Measurements from ENCODE around the gene ABLIM2.

ABLIM2 gene

GRCh38 chr4:8001564-8002355, 156.9 kb downstream of the ABLIM2 start:
- no peak for TF ChIP-seq CTCF (conservative IDR thresholded peaks at IDR 0.05; ENCODE audit: control insufficient read depth, insufficient read depth, low read depth, low read length)
- H3K4me3 ChIP-seq (ENCODE audit: control insufficient read depth, low read depth, low read length), result no peak overlapping the region

DNA sequence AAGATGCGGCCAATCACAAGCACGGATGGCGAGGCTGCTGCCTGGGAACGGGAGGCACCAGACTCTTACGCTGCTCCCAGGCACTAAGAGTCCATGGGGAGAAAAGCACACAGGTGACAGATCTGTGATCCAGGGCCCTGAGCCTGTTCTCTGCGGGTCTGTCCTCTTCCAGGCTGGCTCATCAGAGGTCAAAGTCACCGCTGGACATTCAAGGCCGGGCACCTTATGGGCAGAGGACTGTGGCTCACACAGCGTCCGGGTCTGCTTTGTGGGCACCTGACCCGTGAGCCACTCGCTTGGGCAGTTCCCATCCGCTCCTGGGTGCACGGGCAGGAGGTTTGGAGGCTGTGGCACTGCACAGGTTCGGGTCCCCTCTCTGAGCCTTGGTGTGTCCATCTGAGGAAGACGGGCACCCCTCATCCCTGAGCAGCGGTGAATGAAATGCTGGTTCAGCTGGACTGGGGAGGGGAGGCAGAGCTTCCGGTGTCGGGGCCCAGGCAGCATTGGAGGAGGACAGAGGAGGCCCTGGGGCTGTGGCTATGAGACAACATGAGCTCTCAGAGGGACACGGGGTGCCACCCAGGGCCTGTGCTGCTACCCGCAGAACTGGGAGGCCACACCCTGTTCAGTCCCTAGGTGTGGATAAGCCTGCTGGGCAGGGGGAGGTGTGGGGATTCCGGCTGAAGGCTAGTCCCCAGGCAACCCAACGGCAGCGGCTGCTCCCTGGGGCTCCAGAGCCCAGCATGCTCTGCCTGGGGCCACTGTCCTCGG, 157.7 kb downstream of the ABLIM2 start:
- DNase-seq (ENCODE audit: low read depth), result no peak
- TF ChIP-seq CTCF (conservative IDR thresholded peaks at IDR 0.05; ENCODE audit: control insufficient read depth, insufficient read depth, low read depth, low read length), result no peak
- H3K4me3 ChIP-seq (ENCODE audit: control insufficient read depth, low read depth, low read length), result no peak overlapping the region

More at GRCh38 chr4:8001564-8002355, 156.9 kb downstream of the ABLIM2 start:
- DNase-seq (ENCODE audit: low read depth), result no peak

- no peak overlapping the region for H3K4me3 ChIP-seq (ENCODE audit: control insufficient read depth, low read depth, low read length)
- no peak for TF ChIP-seq CTCF (conservative IDR thresholded peaks at IDR 0.05; ENCODE audit: control insufficient read depth, insufficient read depth, low read depth, low read length)
- DNase-seq (ENCODE audit: low read depth), result no peak
These were observed 158.4 kb downstream of the ABLIM2 start for GRCh38 chr4:8000247-8000646.

- no peak overlapping the region for H3K4me3 ChIP-seq (ENCODE audit: control insufficient read depth, low read depth, low read length)
- no peak for DNase-seq (ENCODE audit: low read depth)
- TF ChIP-seq CTCF (conservative IDR thresholded peaks at IDR 0.05; ENCODE audit: control insufficient read depth, insufficient read depth, low read depth, low read length), result no peak
These were observed 158.9 kb downstream of the ABLIM2 start for GRCh38 chr4:7999695-8000094.

GRCh38 chr4:7999279-7999678, 159.3 kb downstream of the ABLIM2 start:
- DNase-seq (ENCODE audit: low read depth), result no peak
- H3K4me3 ChIP-seq (ENCODE audit: control insufficient read depth, low read depth, low read length), result no peak overlapping the region
- no peak for TF ChIP-seq CTCF (conservative IDR thresholded peaks at IDR 0.05; ENCODE audit: control insufficient read depth, insufficient read depth, low read depth, low read length)

DNA sequence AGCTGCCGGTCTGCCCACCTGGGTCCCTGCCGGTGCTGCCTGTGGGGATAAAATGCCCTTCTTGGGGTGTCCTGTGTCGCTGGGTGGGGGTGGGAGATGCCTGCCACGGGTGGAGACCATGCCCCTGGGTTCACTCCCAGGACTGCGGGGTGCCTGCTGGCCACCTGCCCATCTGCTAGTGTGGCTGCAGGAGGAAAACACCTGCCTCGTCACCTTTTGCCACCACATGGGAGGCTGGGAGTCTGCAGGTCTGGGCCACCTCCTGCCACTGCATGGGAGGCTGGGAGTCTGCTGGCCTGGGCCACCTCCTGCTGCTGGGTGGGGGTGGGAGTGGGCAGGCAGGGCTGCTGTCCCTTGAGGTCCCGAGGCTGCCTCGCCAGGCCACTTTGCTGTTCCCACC, 160.2 kb downstream of the ABLIM2 start:
- DNase-seq (ENCODE audit: low read depth), result no peak
- no peak overlapping the region for H3K4me3 ChIP-seq (ENCODE audit: control insufficient read depth, low read depth, low read length)
- TF ChIP-seq CTCF (conservative IDR thresholded peaks at IDR 0.05; ENCODE audit: control insufficient read depth, insufficient read depth, low read depth, low read length), result no peak

Measured in fibroblast of mammary gland (primary cell).